Skeletal muscle satellite cell (primary cell): ENCODE measurements around the gene SANBR.
"Not testable (repeated sequence)": the region's sequence is repeated elsewhere in the genome, so short reads cannot be mapped to it uniquely, and the experiment has no call there.

Source experiments
- H3K27me3 ChIP-seq: 2 replicates; pipeline ENCODE4 v1.7.0; 2013; ENCODE audit warnings: low read length; ENCODE audit not compliant: control insufficient read depth, insufficient read depth
- H3K36me3 ChIP-seq: 2 replicates; pipeline ENCODE4 v1.7.0; 2013; ENCODE audit warnings: mild to moderate bottlenecking, control low read depth, low read length; ENCODE audit not compliant: insufficient read depth
- H3K4me1 ChIP-seq: 2 replicates; pipeline ENCODE4 v1.7.0; 2013; ENCODE audit warnings: low read length; ENCODE audit not compliant: control insufficient read depth, insufficient read depth
- H3K4me2 ChIP-seq: 2 replicates; pipeline ENCODE4 v1.7.0; 2013; ENCODE audit warnings: mild to moderate bottlenecking, low read length
- H3K4me3 ChIP-seq: 2 replicates; pipeline ENCODE4 v1.7.0; 2013; ENCODE audit warnings: low read length
- H3K9ac ChIP-seq: 2 replicates; pipeline ENCODE4 v1.7.0; 2013; ENCODE audit warnings: mild to moderate bottlenecking, low read depth, low read length, moderate library complexity
- H3K9me3 ChIP-seq: replicated peaks from 2 replicates; pipeline ENCODE4 v1.7.0; 2013; ENCODE audit warnings: mild to moderate bottlenecking, control low read depth, low read length

Gene SANBR

DNA sequence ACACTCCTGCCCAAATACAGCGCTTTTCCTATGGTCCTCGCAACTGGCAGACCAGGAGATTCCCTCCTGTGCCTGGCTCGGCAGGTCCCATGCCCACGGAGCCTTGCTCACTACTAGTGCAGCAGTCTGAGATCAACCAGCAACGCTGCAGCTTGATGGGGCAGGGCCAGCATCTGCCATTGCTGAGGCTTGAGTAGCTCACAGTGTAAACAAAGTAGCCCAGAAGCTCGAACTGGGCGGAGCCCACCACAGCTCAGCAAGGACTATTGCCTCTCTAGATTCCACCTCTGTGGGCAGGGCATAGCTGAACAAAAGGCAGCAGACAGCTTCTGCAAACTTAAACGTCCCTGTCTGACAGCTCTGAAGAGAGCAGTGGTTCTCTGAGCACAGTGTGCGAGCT lies 31.1 kb upstream of the SANBR start:
- H3K27me3 ChIP-seq, H3K4me3 ChIP-seq, H3K4me2 ChIP-seq, H3K9me3 ChIP-seq, H3K4me1 ChIP-seq, H3K9ac ChIP-seq: not testable (repeated sequence)
- H3K36me3 ChIP-seq, result peaks cover 40% of the 10 kb centered on the region

DNA sequence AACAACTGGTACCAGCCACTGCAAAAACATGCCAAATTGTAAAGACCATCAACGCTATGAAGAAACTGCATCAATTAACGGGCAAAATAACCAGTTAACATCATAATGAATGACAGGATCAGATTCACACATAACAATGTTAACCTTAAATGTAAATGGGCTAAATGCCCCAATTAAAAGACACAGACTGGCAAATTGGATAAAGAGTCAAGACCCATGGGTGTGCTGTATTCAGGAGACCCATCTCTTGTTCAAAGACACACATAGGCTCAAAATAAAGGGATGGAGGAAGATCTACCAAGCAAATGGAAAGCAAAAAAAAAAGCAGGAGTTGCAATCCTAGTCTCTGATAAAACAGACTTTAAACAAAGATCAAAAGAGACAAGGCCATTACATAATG lies 29.0 kb upstream of the SANBR start:
- H3K27me3 ChIP-seq, H3K4me2 ChIP-seq, H3K9ac ChIP-seq, H3K4me1 ChIP-seq, H3K4me3 ChIP-seq, H3K9me3 ChIP-seq: not testable (repeated sequence)
- H3K36me3 ChIP-seq, result peaks cover 34% of the 10 kb centered on the region

DNA sequence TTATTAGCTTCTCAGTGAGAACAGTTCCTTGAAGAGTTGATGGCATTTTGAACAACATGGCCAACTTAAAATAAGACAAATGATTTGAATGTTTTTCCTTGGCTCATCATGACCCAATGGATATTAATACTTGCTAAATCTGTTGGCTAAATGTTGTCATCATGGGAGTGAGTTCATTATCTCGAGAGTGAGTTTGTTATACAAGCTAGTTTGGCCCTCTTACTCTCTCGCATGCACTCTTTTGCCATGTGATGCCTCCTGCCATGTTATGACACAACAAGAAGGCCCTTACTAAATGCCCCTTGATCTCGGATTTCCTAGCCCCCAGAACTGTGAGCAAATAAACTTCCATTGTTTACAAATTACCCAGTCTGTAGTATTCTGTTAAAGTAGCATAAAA lies 22.9 kb upstream of the SANBR start:
- H3K27me3 ChIP-seq, result no peaks in the 10 kb centered on the region
- peaks cover 20% of the 10 kb centered on the region for H3K36me3 ChIP-seq
- H3K4me2 ChIP-seq, result no peak overlapping the region
- no peaks in the 10 kb centered on the region for H3K9me3 ChIP-seq
- H3K4me1 ChIP-seq, result no peaks in the 10 kb centered on the region
- no peak overlapping the region for H3K4me3 ChIP-seq
- no peak overlapping the region for H3K9ac ChIP-seq

DNA sequence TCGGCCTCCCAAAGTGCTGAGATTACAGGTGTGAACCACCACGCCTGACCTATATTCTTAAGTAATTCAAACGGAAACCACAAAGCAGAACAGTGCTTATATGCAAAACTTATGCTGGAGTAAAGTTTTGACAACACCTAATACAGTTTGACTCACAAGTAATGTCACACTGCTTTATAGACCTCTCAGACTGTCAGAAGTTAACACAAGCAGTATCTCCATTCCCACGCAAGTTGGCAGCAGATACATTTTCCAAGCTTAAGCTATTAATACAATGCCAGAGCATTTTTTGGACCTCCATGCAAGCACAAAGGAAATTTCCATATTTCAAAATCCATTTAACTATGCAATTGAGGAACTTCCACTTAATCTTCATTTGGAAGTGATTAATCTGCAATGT lies 21.0 kb upstream of the SANBR start:
- no peak overlapping the region for H3K9ac ChIP-seq
- no peaks in the 10 kb centered on the region for H3K4me1 ChIP-seq
- H3K27me3 ChIP-seq, result no peaks in the 10 kb centered on the region
- H3K4me3 ChIP-seq, result no peak overlapping the region
- H3K9me3 ChIP-seq, result no peaks in the 10 kb centered on the region
- peaks cover 35% of the 10 kb centered on the region for H3K36me3 ChIP-seq
- no peak overlapping the region for H3K4me2 ChIP-seq

DNA sequence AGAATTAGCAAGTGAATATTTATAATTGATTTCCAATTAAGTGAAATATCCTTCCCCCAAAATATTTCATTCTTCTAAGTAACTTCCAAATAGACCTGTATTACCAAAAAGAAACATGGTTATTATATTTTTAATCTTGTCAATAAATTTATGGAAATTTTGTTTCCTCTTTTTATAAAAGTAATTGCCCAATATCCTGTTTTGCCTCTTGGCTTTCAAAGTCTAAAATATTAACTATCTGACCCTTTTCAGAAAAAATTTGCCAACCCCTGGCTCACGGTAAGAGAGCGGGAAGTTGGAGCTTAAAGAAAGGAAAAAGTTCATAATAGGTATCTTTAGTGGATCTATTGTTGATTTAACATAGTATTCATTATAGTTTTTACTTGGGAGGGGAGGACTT lies 20.4 kb upstream of the SANBR start:
- no peak overlapping the region for H3K9ac ChIP-seq
- H3K27me3 ChIP-seq, result no peaks in the 10 kb centered on the region
- no peak overlapping the region for H3K4me2 ChIP-seq
- no peaks in the 10 kb centered on the region for H3K9me3 ChIP-seq
- H3K4me1 ChIP-seq, result no peaks in the 10 kb centered on the region
- H3K36me3 ChIP-seq, result peaks cover 35% of the 10 kb centered on the region
- no peak overlapping the region for H3K4me3 ChIP-seq

DNA sequence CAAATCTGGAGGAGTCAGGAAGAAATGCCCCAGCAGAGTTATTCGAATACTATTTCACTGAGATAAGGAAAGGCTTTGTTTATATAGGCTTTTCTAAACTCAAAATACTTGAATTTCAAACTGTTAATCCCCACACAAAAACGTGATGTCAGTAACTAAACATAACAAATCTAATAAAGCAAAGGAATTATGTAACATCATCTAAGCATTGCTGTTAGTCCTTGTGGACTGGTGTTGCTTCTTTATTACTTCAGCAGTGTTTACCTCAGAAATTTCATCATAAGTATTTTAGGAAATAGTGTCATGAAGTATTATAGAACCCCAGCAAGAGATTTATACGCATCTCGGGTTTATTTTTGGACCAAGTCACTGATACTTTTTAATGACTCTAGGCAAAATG lies 19.7 kb upstream of the SANBR start:
- no peak overlapping the region for H3K4me3 ChIP-seq
- H3K9ac ChIP-seq, result no peak overlapping the region
- no peaks in the 10 kb centered on the region for H3K27me3 ChIP-seq
- H3K36me3 ChIP-seq, result peaks cover 35% of the 10 kb centered on the region
- H3K9me3 ChIP-seq, result no peaks in the 10 kb centered on the region
- no peaks in the 10 kb centered on the region for H3K4me1 ChIP-seq
- H3K4me2 ChIP-seq, result no peak overlapping the region

DNA sequence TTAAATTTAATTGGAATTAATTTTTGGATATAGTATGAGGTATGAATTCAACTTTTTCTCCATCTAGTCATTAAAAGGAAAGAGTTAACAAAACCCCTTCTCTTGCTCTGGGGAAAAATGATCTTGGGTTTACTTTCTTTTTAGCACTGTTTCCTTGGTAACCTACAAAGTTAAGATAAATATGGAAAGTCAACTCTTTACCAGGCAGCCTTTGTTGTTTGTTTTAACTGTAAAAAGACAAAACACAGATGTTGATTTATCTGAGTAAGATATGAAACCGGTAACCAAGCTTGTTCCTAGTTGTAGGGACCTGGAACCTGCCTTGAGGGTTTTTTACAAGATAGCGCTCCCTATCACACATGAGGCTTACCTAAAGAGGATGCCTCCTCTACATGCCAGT lies 10.1 kb upstream of the SANBR start:
- H3K4me2 ChIP-seq, result no peak overlapping the region
- H3K9ac ChIP-seq, result no peak overlapping the region
- H3K4me3 ChIP-seq, result no peak overlapping the region
- no peaks in the 10 kb centered on the region for H3K4me1 ChIP-seq
- H3K36me3 ChIP-seq, result peaks cover 8% of the 10 kb centered on the region
- no peaks in the 10 kb centered on the region for H3K9me3 ChIP-seq
- H3K27me3 ChIP-seq, result no peaks in the 10 kb centered on the region

DNA sequence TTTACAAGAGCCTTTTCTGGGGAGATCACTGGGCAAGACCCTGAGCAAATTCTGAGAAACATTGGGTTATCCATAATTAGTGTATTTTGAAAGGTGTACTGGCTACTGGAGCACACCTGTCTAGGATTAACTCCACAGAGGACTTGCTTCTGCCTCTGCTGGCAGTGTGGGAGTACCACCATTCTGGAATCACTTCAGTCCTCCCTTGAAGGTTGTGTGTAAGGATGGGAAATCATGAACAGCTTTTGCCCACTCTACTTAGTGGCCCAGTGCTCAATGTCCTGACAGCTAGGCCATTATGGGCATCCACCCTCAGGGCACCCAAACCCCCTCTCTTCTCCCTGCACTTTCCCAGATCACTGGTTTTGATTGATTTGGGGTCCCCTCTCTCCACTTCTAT lies 8.1 kb upstream of the SANBR start:
- H3K9me3 ChIP-seq, result no peaks in the 10 kb centered on the region
- no peak overlapping the region for H3K4me3 ChIP-seq
- H3K27me3 ChIP-seq, result no peaks in the 10 kb centered on the region
- no peak overlapping the region for H3K9ac ChIP-seq
- no peak overlapping the region for H3K4me2 ChIP-seq
- H3K36me3 ChIP-seq, result peaks cover 5% of the 10 kb centered on the region
- no peaks in the 10 kb centered on the region for H3K4me1 ChIP-seq

DNA sequence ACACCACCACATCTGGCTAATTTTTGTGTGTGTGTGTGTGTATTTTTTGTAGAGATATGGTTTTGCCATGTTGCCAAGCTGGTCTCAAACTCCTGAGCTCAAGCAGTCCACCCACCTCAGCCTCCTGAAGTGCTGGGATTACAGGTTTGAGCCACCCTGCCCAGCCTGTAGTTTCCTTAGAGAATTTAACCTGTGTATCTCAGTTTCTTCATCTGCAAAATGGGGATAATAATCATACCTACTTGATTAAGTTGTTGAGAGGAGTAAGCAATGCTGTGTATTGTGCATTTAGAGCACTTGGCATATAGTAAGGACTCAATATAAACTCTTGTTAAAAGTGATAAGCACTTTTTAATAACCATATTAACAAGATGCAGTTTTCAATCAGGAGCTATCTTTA lies 6.3 kb upstream of the SANBR start:
- Histone ChIP-seq H3K9ac (no peak overlapping the region), H3K4me1 (no peaks in the 10 kb centered on the region), H3K4me2 (no peak overlapping the region), H3K27me3 (no peaks in the 10 kb centered on the region), H3K9me3 (no peaks in the 10 kb centered on the region), H3K4me3 (no peak overlapping the region), H3K36me3 (peaks cover 4% of the 10 kb centered on the region)

DNA sequence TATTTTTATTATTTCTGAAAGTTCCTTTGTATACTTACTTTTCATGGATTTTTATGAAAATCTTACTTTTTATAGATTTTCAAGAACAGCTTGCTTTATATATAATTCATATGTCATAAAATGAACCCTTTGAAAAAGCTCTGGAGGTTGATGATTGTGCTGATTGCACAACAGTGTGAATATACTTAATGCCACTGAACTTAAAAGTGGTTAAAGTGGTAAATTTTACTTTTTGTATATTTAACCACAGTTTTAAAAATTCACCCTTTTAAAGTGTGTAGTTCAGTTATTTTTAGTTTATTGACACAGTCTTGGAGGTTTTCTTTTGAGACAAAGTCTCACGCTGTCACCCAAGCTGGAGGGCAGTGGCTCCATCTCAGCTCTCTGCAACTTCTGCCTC lies 8.4 kb downstream of the SANBR start:
- Histone ChIP-seq H3K27me3 (no peaks in the 10 kb centered on the region), H3K4me1 (no peaks in the 10 kb centered on the region), H3K4me3 (no peak overlapping the region), H3K9me3 (no peaks in the 10 kb centered on the region), H3K4me2 (no peak overlapping the region), H3K36me3 (peaks cover 23% of the 10 kb centered on the region), H3K9ac (no peak overlapping the region)

DNA sequence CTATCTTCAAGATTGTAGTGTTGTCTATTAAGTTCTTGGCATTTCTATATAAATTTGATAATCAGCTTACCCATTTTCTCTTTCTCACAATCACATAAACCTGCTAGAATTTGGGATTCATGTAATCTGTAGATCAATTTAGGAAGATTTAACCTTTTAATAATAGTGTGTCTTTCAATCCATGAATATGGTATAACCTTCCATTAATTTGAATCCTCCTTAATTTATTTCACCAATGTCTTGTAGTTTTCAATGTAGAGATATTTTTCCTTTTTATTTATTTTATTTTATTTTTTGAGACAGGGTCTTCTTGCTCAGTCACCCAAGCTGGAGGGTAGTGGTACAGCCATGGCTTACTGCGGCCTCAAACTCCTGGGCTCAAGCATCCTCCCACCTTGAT lies 20.2 kb downstream of the SANBR start:
- peaks cover 19% of the 10 kb centered on the region for H3K36me3 ChIP-seq
- H3K9ac ChIP-seq, result no peak overlapping the region
- no peak overlapping the region for H3K4me2 ChIP-seq
- no peaks in the 10 kb centered on the region for H3K9me3 ChIP-seq
- H3K27me3 ChIP-seq, result no peaks in the 10 kb centered on the region
- H3K4me1 ChIP-seq, result no peaks in the 10 kb centered on the region
- no peak overlapping the region for H3K4me3 ChIP-seq

DNA sequence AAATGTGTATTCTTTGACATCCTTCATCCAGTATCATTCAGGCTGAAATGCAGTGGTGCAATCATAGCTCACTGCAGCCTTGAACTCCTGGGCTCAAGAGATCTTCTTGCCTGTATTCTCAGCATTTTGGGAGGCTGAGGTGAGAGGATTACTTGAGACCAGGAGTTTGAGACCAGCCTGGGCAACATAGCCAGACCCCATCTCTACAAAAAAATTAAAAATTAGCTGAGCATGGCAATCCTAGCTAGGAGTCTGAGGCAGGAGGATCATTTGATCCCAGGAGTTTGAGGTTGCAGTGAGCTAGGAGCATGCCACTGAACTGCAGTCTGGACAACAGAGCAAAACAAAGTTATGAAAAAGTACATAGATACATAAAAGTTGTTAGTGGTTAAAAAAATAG lies 24.1 kb downstream of the SANBR start:
- no peak overlapping the region for H3K4me3 ChIP-seq
- H3K27me3 ChIP-seq, result no peaks in the 10 kb centered on the region
- H3K36me3 ChIP-seq, result peaks cover 24% of the 10 kb centered on the region
- no peaks in the 10 kb centered on the region for H3K9me3 ChIP-seq
- H3K4me2 ChIP-seq, result no peak overlapping the region
- no peak overlapping the region for H3K9ac ChIP-seq
- no peaks in the 10 kb centered on the region for H3K4me1 ChIP-seq
